ENCODE results near the gene RAB14. TPM values are rescaled to one million over a fixed set of nuclear protein-coding genes. Genes with fewer than 3 reads are reported as not detected.

RAB14 gene
- total and polyA plus RNA-seq, 10 of the 15 experiments (the other 5 are each of a cell fraction or from before 2014, with no cell fraction given), result 16.7 to 59.9 (median 25.4) TPM

- no TSS peak for BruUV-seq (replicated peaks)
- DNase-seq (ENCODE audit: low read depth, low spot score) (no peak), ATAC-seq (peak; percentile 79), FAIRE-seq (no peak)
- H3K27ac ChIP-seq (ENCODE audit: control insufficient read depth, insufficient read depth), result no peak overlapping the region
- intact Hi-C loops (cut with micrococcal nuclease; ENCODE audit: unreplicated experiment) (no loop called here), in situ Hi-C loops (cut with MboI) (no loop called here)
- H3K79me2 ChIP-seq (ENCODE audit: control insufficient read depth, insufficient read depth, low read length), result no peaks in the 10 kb centered on the region
- H3K9ac ChIP-seq (ENCODE audit: control insufficient read depth, insufficient read depth, low read length), result no peak overlapping the region
- peaks cover 22 to 51% of the 10 kb centered on the region in 2 experiments for H3K36me3 ChIP-seq (ENCODE audit: control insufficient read depth in 2 of 2, insufficient read depth in 2 of 2, low read length in 1 of 2)
- H3K4me2 ChIP-seq (ENCODE audit: control insufficient read depth, insufficient read depth), result no peak overlapping the region
- RAD21 ChIA-PET (ENCODE audit: unreplicated experiment), result interaction anchor here (0.6 kb wide), 1 partner anchor 279 kb away, joined by 4 read pairs; no protein-coding TSS in a partner anchor
- no peaks in the 10 kb centered on the region for H4K20me1 ChIP-seq (ENCODE audit: control insufficient read depth, insufficient read depth)
- CTCF ChIA-PET, result interaction anchor here (1.0 to 1.1 kb wide), 3 partner anchors 9 to 17 kb away, joined by 3 to 5 read pairs (median 3); no protein-coding TSS in a partner anchor
- POLR2A ChIA-PET, result no interaction called here
- H3K4me3 ChIP-seq, result no peak overlapping the region
- H3K27me3 ChIP-seq (replicated peaks in 1 of 2; ENCODE audit: control insufficient read depth in 2 of 2, insufficient read depth in 2 of 2, low read length in 1 of 2), result no peaks in the 10 kb centered on the region
- SMC1A ChIA-PET (ENCODE audit: uncharacterized antibody, unreplicated experiment), result interaction anchor here (0.7 to 1.4 kb wide), 4 partner anchors 21 to 80 kb away, joined by 3 to 4 read pairs (median 4); no protein-coding TSS in a partner anchor
- no peaks in the 10 kb centered on the region for H3K4me1 ChIP-seq (ENCODE audit: control insufficient read depth, insufficient read depth, low read length)
- TF ChIP-seq CTCF (IDR thresholded peaks at IDR 0.05 in 2 of 3, conservative IDR thresholded peaks at IDR 0.05 in 1 of 3; ENCODE audit: control insufficient read depth in 2 of 3, extremely low read depth in 1 of 3, insufficient read depth in 1 of 3, low read depth in 3 of 3, low read length in 3 of 3) (peak; percentile 5 to 48 (median 43); a peak in 2 of 6 replicates), RELA (IDR thresholded peaks at IDR 0.05; ENCODE audit: borderline replicate concordance, partially characterized antibody) (no peak)
- no peaks in the 10 kb centered on the region for H3K9me3 ChIP-seq (replicated peaks; ENCODE audit: control insufficient read depth, insufficient read depth, low read length)
- H2AFZ ChIP-seq (ENCODE audit: control insufficient read depth, low read depth, low read length), result no peak overlapping the region
- WGBS (ENCODE audit: insufficient coverage, insufficient replicate concordance, low lambda C conversion rate, missing lambda C conversion rate), result 81% methylated on average over 3 of the region's 3 CpGs
Measured at GRCh38 chr9:121169094-121169601, 32.5 kb downstream of the RAB14 start.

GRCh38 chr9:121168052-121168451, 33.6 kb downstream of the RAB14 start:
- Histone ChIP-seq H3K27ac (ENCODE audit: control insufficient read depth, insufficient read depth) (no peak overlapping the region), H3K4me2 (ENCODE audit: control insufficient read depth, insufficient read depth) (no peak overlapping the region), H3K27me3 (replicated peaks in 1 of 2; ENCODE audit: control insufficient read depth in 2 of 2, insufficient read depth in 2 of 2, low read length in 1 of 2) (no peaks in the 10 kb centered on the region), H3K79me2 (ENCODE audit: control insufficient read depth, insufficient read depth, low read length) (no peaks in the 10 kb centered on the region), H3K4me3 (no peak overlapping the region), H3K36me3 (ENCODE audit: control insufficient read depth in 2 of 2, insufficient read depth in 2 of 2, low read length in 1 of 2) (peaks cover 15 to 46% of the 10 kb centered on the region in 2 experiments), H2AFZ (ENCODE audit: control insufficient read depth, low read depth, low read length) (no peak overlapping the region), H3K9me3 (replicated peaks; ENCODE audit: control insufficient read depth, insufficient read depth, low read length) (no peaks in the 10 kb centered on the region), H4K20me1 (ENCODE audit: control insufficient read depth, insufficient read depth) (no peaks in the 10 kb centered on the region), H3K4me1 (ENCODE audit: control insufficient read depth, insufficient read depth, low read length) (no peaks in the 10 kb centered on the region), H3K9ac (ENCODE audit: control insufficient read depth, insufficient read depth, low read length) (no peak overlapping the region)
- ATAC-seq (no peak), DNase-seq (ENCODE audit: low read depth, low spot score) (no peak), FAIRE-seq (no peak)
- POLR2A ChIA-PET, result interaction anchor here (1.2 kb wide), 1 partner anchor 31 kb away, joined by 3 read pairs; no protein-coding TSS in a partner anchor
- SMC1A ChIA-PET (ENCODE audit: uncharacterized antibody, unreplicated experiment), result interaction anchor here (1.0 kb wide), 1 partner anchor 42 kb away, joined by 3 read pairs; no protein-coding TSS in a partner anchor
- no TSS peak for BruUV-seq (replicated peaks)
- in situ Hi-C loops (cut with MboI), result no loop called here
- intact Hi-C loops (cut with micrococcal nuclease; ENCODE audit: unreplicated experiment), result no loop called here
- 89% methylated on average over 2 of the region's 2 CpGs for WGBS (ENCODE audit: insufficient coverage, insufficient replicate concordance, low lambda C conversion rate, missing lambda C conversion rate)
- RAD21 ChIA-PET (ENCODE audit: unreplicated experiment), result no interaction called here
- CTCF ChIA-PET, result interaction anchor here (0.6 kb wide), 1 partner anchor 11 kb away, joined by 4 read pairs; no protein-coding TSS in a partner anchor
- TF ChIP-seq ZNF622 (IDR thresholded peaks at IDR 0.05) (no peak), FOXM1 (IDR thresholded peaks at IDR 0.05; ENCODE audit: low read depth, low read length) (no peak), MAX (IDR thresholded peaks at IDR 0.05; ENCODE audit: low read depth, low read length) (no peak), NFIC (IDR thresholded peaks at IDR 0.05; ENCODE audit: low read depth, low read length) (no peak), SKIL (IDR thresholded peaks at IDR 0.05; ENCODE audit: low read depth, poor library complexity, severe bottlenecking) (no peak), IKZF1 (conservative IDR thresholded peaks at IDR 0.05) (no peak), BRCA1 (IDR thresholded peaks at IDR 0.05; ENCODE audit: low read depth, low read length) (no peak), SUPT20H (IDR thresholded peaks at IDR 0.05; ENCODE audit: borderline replicate concordance, control insufficient read depth, low read depth, low read length) (no peak), SREBF1 (IDR thresholded peaks at IDR 0.05; ENCODE audit: low read length) (no peak)
